HG03139 (cell line): ENCODE results near the gene RTN4.
"Not testable (repeated sequence)": the region's sequence is repeated elsewhere in the genome, so short reads cannot be mapped to it uniquely, and the experiment has no call there.

Experiments used
- ATAC-seq: cut with Tn5 transposase; IDR thresholded peaks from one replicate; pipeline ENCODE4 v1.9.1; 2021; ENCODE audit not compliant: unreplicated experiment

The RTN4 gene

GRCh38 chr2:55011831-55012671 lies 38.2 kb downstream of the RTN4 start:
- ATAC-seq, result no peak

GRCh38 chr2:55010915-55011314 lies 39.3 kb downstream of the RTN4 start:
- ATAC-seq, result no peak

DNA sequence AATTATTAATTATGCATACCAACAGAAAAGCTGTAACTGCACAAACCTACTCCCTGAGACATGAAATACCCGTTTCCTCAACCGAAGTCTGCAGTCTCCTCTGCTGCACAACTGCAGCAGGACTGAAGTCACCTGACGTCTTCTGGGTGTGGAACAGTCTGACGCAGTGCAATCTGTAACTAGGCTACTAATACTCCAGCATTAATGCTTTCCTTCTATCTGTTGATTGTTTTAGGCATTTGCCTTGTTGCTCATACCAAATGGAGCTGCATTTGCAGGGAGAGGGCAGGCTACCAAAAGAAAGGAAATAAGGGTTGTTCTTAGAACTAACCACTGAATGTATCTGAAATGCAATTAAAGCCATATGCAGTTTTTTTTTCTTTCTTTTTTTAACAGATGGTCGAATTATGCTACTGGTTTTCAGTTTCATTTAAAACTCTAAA lies 40.1 kb downstream of the RTN4 start:
- ATAC-seq, result peak; percentile 92

DNA sequence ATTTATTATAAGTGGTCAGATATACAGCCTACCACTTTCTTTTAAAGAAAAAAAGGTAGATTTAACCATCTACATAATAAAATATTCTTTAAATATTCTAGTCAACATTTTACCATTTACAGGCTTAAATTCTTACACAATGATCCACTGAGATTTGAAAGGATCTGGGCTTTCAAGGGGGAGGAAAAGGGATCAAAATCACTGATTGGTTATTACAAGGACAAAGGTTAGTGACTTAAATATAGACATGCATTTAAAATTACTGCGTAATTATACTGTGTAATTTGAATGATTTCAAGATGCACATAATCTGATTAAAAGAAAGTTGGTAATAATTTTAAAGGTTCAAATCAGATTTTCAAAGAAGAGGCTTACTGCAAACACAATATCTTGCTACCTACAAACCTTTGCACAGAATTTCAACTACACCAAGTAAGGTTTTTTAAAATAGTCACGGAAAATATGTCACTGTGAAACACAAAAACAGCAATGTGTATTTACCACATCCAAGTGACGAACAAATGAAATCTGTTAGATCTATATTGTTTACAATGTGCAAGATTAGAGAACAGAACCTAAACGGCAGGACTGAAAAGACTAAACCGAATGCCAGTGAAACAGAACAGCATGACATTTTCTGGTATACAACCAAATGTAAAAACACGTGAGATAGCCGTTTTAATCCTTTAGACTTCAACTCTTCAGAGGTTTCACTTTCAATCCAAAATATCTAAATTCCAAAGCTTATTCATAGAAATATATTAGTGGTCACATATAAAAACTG lies 40.8 kb downstream of the RTN4 start:
- no peak for ATAC-seq

GRCh38 chr2:55006306-55006705 lies 43.9 kb downstream of the RTN4 start:
- ATAC-seq, result no peak

DNA sequence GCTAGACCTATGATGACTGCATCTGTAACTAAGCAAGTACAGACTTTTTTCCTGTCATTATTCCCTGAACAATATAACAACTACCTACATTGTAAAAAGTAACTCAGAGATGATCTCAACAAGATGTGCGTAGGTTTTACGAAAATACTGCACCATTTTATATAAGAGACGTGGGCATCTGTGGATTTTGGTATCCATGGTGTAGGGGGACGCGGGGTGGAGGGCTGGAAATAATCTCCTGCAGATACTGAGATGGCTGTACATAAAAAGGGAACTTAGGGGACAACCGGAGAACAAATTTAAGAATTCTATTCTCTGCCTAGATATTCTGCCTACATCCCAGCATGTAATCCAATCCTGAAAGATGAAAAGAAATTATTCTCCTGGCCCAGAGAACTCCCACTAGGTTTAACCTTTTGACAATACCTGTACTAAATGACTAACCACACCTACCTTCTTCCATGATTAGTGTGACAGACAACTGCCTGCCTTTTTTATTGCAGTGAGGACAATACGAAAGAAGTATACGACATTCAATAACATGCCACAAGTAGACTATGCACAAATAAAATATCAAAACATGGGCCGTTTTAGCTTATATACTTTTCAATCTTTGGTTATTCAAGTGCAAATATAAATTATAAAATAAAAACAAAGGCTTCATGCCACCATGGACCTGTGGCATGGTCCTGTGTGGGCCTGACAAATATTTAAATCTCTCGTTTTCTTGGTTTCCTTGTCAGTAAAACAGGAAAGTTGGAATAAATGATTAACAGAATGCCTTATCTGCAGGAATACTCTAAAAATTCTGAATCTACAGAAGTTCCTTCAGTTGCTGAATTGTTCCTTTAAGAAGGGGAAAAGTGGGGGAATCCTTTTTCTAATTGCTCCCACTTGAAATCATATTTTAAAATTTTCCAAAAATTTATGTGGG lies 46.3 kb downstream of the RTN4 start:
- ATAC-seq, result no peak

DNA sequence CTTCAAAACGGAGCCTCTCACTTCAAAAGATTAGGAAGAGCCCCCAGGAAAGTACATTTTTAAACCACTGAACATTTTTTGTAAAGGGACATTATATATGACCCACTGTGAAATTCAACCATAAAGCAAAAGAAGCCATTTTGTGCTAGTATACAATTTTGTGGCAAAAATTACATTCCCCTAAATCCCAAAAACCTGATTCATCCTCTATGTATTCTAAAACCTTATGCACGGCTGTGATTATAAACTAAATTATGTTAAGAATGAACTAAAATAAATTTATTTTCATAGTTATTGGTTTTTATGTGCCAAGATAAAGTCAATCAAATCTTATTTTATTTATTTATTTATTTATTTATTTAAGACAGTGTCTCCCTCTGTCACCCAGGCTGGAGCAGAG lies 48.5 kb downstream of the RTN4 start:
- no peak for ATAC-seq

DNA sequence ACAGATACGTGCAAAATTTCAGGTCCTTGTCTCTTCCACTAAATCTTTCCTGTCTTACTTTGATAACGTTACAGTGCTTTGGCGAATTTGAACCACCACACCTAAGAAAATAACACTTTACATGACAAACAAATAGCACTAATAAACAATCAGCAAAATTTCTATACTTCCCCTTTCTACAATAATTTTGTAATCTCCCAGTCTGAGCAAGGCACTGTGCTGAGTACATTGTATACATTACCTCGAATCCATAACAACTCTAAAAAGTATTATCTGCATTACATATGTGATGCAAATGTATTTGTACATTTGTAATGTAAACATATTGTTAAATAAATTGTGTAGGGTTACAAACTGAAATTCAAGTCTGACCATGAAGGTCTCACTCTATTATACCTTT lies 49.9 kb downstream of the RTN4 start:
- no peak for ATAC-seq

- no peak for ATAC-seq
Measured at GRCh38 chr2:54999182-54999581, 51.1 kb downstream of the RTN4 start.

- ATAC-seq, result no peak
Measured at GRCh38 chr2:54997826-54998225, 52.4 kb downstream of the RTN4 start.

- ATAC-seq, result no peak
Measured at GRCh38 chr2:54995553-54995952, 54.7 kb downstream of the RTN4 start.

- ATAC-seq, result not testable (repeated sequence)
Measured at GRCh38 chr2:54990694-54991093, 59.6 kb downstream of the RTN4 start.

- no peak for ATAC-seq
Measured at GRCh38 chr2:54988612-54989011, 61.6 kb downstream of the RTN4 start.

DNA sequence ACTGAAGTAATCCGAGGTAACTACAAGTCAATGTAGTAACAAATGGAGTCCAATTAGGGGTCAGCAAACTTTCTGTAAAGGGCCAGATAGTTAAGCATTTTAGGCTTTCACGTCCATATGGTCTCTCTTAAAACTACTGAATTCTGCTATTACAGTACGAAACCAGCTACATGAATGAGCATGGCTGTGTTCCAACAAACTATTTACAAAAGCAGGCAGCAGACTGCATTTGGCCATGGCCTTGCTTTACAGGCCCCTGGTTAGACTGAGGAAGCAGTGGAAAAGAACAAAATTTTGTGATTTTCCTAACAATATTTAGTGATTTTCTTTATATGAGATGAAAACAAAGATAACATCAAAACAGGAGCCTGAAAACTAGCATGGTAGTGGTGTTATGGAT lies 64.0 kb downstream of the RTN4 start:
- no peak for ATAC-seq

GRCh38 chr2:54984476-54984875 lies 65.8 kb downstream of the RTN4 start:
- no peak for ATAC-seq

DNA sequence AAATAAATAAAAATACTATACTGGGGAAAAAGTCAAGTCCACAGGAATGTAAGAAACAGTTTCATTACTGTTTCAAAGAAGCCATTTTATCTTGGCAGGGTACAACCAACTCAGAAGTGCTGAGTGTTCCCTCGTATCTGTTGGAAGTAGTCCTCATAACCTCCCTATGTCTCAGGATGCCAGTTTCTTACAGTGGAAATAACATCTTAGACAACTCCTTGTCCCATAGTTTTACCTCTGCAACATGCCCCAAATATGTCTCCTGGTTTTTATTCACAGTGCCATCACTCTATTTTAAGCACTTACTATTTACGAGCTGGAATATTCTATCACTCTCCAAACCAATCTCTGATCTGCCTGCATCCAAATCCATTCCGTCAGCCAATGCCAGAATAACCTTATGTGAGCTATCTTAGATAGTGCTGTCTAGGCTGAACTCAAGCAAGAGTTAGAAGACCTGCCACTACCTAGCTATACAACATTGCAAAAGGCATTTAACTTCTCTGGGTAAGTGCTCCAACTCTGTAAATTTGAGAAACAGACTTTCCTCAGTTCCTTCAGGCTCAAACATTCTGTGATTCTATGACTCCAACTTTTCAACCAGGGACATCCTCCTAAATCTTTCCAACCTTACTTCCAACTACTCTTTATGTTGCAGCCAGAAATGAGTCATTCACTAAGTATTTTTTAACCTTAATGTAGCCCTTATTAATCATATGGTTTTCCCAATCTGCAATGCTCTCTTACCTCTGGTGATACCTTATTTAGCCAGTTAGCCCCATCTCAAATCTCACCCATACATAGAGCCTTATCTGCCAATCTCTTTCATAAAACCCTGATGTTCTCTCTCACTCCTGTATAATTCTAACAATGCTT lies 66.7 kb downstream of the RTN4 start:
- no peak for ATAC-seq

- ATAC-seq, result no peak
Measured at GRCh38 chr2:54981385-54981784, 68.9 kb downstream of the RTN4 start.

DNA sequence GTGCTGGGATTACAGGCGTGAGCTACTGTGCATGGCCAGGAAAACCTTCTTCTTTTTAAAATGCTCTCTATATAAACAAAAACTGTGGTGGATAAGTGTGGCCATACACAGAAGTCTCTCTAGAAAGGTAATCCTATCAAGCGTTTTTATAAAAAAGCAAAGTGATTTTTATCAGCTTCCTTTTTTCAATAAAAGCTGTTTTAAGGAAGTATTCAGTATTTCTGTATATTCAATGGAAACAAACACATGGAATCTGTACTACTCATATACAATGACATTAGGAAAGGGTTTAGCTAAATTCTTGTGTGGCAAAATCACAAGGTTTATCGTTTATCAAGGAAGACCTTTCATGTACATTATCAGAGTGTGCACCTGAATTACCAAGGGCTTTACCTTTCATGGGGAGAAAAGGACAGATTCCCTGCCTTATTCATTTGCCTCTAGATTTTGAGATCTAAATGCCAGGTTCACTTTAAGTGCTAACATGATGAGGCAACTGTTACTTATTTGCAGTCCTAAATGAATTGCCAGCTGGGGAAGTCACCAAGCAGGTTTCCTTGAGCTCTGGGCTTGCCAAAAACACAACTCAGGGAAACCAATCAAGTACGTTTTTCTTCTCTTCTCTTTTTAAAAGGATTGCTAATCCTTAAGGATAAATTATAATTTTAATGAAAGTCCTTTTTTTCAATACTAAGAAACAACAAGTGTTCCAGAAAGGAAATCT lies 70.8 kb downstream of the RTN4 start:
- no peak for ATAC-seq

- peak; percentile 78 for ATAC-seq
Measured at GRCh38 chr2:54977149-54977548, 73.1 kb downstream of the RTN4 start.
